Measurements from ENCODE around the gene TUBB2B. TPM values are rescaled to one million over a fixed set of nuclear protein-coding genes. Genes with fewer than 3 reads are reported as not detected.
A peak's percentile ranks its signal among the peaks of the same experiment; 100 is the strongest.

The TUBB2B gene
- total and polyA plus RNA-seq, 9 of the 15 experiments (the other 6 are each of a cell fraction or from before 2014, with no cell fraction given) = 0.11 to 9.7 (median 4.6) TPM

DNA sequence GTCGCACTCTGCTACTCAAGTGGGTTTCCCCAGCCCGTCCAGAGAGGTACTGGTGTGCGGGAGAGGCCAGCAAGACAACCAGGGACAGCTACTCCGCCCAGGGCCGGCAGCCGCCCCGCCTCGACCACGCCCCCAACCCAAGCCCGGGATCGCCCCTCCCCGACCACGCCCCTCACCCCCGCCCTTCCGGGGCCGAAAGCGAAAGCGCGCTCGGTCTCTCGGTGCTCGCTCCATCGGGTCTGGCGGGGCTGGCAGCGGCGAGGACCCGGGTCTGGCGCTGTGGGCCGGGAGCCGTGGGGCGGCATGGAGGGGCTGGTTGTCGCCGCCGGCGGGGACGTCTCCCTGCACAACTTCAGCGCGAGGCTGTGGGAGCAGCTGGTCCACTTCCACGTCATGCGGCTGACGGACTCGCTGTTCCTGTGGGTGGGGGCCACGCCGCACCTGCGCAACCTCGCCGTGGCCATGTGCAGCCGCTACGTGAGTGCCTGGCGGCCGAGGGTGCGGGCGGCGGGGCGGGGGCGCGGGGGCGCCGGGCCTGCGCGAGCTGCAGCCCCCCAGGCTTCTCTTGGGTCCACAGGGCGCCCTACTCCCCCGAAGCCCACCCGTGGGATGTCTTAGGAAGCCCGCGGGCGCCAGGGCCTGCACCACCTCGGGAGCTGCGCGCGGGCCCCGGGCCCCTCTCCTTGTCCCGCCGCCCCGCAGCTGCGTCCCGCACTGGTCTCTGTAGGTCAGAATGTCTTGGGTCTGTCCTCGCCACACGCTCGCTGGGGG is 31.5 kb upstream of the TUBB2B start, which contains the start of gene PSMG4 (continued):
- TF ChIP-seq MTF1 (CRISPR knock-in tag; IDR thresholded peaks at IDR 0.05; ENCODE audit: borderline replicate concordance) (no peak), ZNF253 (CRISPR knock-in tag; conservative IDR thresholded peaks at IDR 0.05) (no peak), MTA3 (IDR thresholded peaks at IDR 0.05; ENCODE audit: borderline replicate concordance) (peak; percentile 68; the same call in 1 of the 2 replicates), SLC30A9 (CRISPR knock-in tag; IDR thresholded peaks at IDR 0.05) (no peak), EZH2 (IDR thresholded peaks at IDR 0.05; ENCODE audit: borderline replicate concordance, low read depth, low read length) (no peak), ZNF324 (CRISPR knock-in tag; IDR thresholded peaks at IDR 0.05) (no peak), GTF2A2 (tag; IDR thresholded peaks at IDR 0.05) (no peak), PCBP2 (IDR thresholded peaks at IDR 0.05; ENCODE audit: low read depth, low read length, poor library complexity, severe bottlenecking) (no peak), RBFOX2 (IDR thresholded peaks at IDR 0.05; ENCODE audit: low read depth, low read length) (peak; percentile 85), EGR1 (conservative IDR thresholded peaks at IDR 0.05) (peak; percentile 45; the same call in 1 of the 2 replicates), NR2F6 (CRISPR knock-in tag; IDR thresholded peaks at IDR 0.05) (no peak), ZNF311 (CRISPR knock-in tag; IDR thresholded peaks at IDR 0.05) (no peak), HCFC1 (IDR thresholded peaks at IDR 0.05; ENCODE audit: low read depth, low read length) (peak; percentile 66), ZNF121 (CRISPR knock-in tag; conservative IDR thresholded peaks at IDR 0.05) (0 out of 2 replicates have a peak, but pooled peaks have one; percentile 9), MEF2D (tag; conservative IDR thresholded peaks at IDR 0.05; ENCODE audit: low read depth) (no peak), ZNF75A (CRISPR knock-in tag; IDR thresholded peaks at IDR 0.05) (no peak), GATAD2B (IDR thresholded peaks at IDR 0.05; ENCODE audit: borderline replicate concordance) (no peak), ZSCAN29 (IDR thresholded peaks at IDR 0.05) (0 out of 2 replicates have a peak, but pooled peaks have one; percentile 35), PHF21A (IDR thresholded peaks at IDR 0.05; ENCODE audit: borderline replicate concordance, low read depth) (no peak), HDGF (IDR thresholded peaks at IDR 0.05) (no peak), RAD21 (CRISPR knock-in tag; conservative IDR thresholded peaks at IDR 0.05 in 1 of 2, IDR thresholded peaks at IDR 0.05 in 1 of 2) (peak in 1 of 2 experiments; percentile 13; a peak in 2 of 4 replicates), EWSR1 (IDR thresholded peaks at IDR 0.05; ENCODE audit: borderline replicate concordance, low read depth, partially characterized antibody) (no peak), RB1 (IDR thresholded peaks at IDR 0.05; ENCODE audit: low read depth) (peak; percentile 92), SMARCA5 (IDR thresholded peaks at IDR 0.05) (no peak), ZSCAN32 (CRISPR knock-in tag; IDR thresholded peaks at IDR 0.05) (no peak), TCF3 (CRISPR knock-in tag; IDR thresholded peaks at IDR 0.05) (no peak)
- TF ChIP-seq, protein P1, sequence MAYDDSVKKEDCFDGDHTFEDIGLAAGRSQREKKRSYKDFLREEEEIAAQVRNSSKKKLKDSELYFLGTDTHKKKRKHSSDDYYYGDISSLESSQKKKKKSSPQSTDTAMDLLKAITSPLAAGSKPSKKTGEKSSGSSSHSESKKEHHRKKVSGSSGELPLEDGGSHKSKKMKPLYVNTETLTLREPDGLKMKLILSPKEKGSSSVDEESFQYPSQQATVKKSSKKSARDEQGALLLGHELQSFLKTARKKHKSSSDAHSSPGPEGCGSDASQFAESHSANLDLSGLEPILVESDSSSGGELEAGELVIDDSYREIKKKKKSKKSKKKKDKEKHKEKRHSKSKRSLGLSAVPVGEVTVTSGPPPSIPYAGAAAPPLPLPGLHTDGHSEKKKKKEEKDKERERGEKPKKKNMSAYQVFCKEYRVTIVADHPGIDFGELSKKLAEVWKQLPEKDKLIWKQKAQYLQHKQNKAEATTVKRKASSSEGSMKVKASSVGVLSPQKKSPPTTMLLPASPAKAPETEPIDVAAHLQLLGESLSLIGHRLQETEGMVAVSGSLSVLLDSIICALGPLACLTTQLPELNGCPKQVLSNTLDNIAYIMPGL (CRISPR knock-in tag; IDR thresholded peaks at IDR 0.05) = no peak; the same call in 1 of the 2 replicates
- TF ChIP-seq, protein P2, sequence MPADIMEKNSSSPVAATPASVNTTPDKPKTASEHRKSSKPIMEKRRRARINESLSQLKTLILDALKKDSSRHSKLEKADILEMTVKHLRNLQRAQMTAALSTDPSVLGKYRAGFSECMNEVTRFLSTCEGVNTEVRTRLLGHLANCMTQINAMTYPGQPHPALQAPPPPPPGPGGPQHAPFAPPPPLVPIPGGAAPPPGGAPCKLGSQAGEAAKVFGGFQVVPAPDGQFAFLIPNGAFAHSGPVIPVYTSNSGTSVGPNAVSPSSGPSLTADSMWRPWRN (IDR thresholded peaks at IDR 0.05; ENCODE audit: low read depth) = no peak
- TF ChIP-seq, protein P3, sequence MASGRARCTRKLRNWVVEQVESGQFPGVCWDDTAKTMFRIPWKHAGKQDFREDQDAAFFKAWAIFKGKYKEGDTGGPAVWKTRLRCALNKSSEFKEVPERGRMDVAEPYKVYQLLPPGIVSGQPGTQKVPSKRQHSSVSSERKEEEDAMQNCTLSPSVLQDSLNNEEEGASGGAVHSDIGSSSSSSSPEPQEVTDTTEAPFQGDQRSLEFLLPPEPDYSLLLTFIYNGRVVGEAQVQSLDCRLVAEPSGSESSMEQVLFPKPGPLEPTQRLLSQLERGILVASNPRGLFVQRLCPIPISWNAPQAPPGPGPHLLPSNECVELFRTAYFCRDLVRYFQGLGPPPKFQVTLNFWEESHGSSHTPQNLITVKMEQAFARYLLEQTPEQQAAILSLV (tag; IDR thresholded peaks at IDR 0.05) = no peak
